ENCODE data around the gene HIGD1B.

The HIGD1B gene

GRCh38 chr17:44844390-44844830, 3.3 kb upstream of the HIGD1B start:
- DNase-seq (ENCODE audit: extremely low read depth, low read depth), result no peak
- no peak for TF ChIP-seq CTCF (IDR thresholded peaks at IDR 0.05; ENCODE audit: low read depth, low read length)

GRCh38 chr17:44846206-44846605, 1.5 kb upstream of the HIGD1B start:
- TF ChIP-seq CTCF (IDR thresholded peaks at IDR 0.05; ENCODE audit: low read depth, low read length), result no peak
- DNase-seq (ENCODE audit: extremely low read depth, low read depth), result no peak

- TF ChIP-seq CTCF (IDR thresholded peaks at IDR 0.05; ENCODE audit: low read depth, low read length), result no peak
- no peak for DNase-seq (ENCODE audit: extremely low read depth, low read depth)
Measured at GRCh38 chr17:44848257-44848795, 643 bp downstream of the HIGD1B start.

GRCh38 chr17:44848961-44849489, 1.3 kb downstream of the HIGD1B start:
- no peak for TF ChIP-seq CTCF (IDR thresholded peaks at IDR 0.05; ENCODE audit: low read depth, low read length)

GRCh38 chr17:44850025-44850424, 2.3 kb downstream of the HIGD1B start:
- DNase-seq (ENCODE audit: extremely low read depth, low read depth), result no peak
- TF ChIP-seq CTCF (IDR thresholded peaks at IDR 0.05; ENCODE audit: low read depth, low read length), result no peak

More at GRCh38 chr17:44848961-44849489, 1.3 kb downstream of the HIGD1B start:
- no peak for DNase-seq (ENCODE audit: extremely low read depth, low read depth)

GRCh38 chr17:44850612-44851011, 2.9 kb downstream of the HIGD1B start:
- no peak for TF ChIP-seq CTCF (IDR thresholded peaks at IDR 0.05; ENCODE audit: low read depth, low read length)
- no peak for DNase-seq (ENCODE audit: extremely low read depth, low read depth)

GRCh38 chr17:44854192-44854591, 6.5 kb downstream of the HIGD1B start:
- DNase-seq (ENCODE audit: extremely low read depth, low read depth), result no peak
- TF ChIP-seq CTCF (IDR thresholded peaks at IDR 0.05; ENCODE audit: low read depth, low read length), result no peak
